Stomach smooth muscle (tissue), 2 donors: Measurements from ENCODE around the gene TBCD.
"Not testable (repeated sequence)": the region's sequence is repeated elsewhere in the genome, so short reads cannot be mapped to it uniquely, and the experiment has no call there.

ENCODE experiments used
- H3K27ac ChIP-seq: one replicate; pipeline ENCODE4 v1.7.0; 2013; ENCODE audit warnings: mild to moderate bottlenecking, low read length, inconsistent platforms
- H3K27me3 ChIP-seq, 2 donors: one replicate each; pipeline ENCODE4 v1.7.0; 2013; ENCODE audit warnings: low read length in 2 of 2; ENCODE audit not compliant: insufficient read depth in 2 of 2, control insufficient read depth in 1 of 2
- H3K36me3 ChIP-seq, 2 donors: one replicate each; pipeline ENCODE4 v1.7.0; 2013; ENCODE audit warnings: low read length in 2 of 2; ENCODE audit not compliant: control insufficient read depth in 2 of 2, insufficient read depth in 2 of 2
- H3K4me1 ChIP-seq: one replicate; pipeline ENCODE4 v1.7.0; 2013; ENCODE audit warnings: low read length; ENCODE audit not compliant: control insufficient read depth, insufficient read depth
- H3K4me3 ChIP-seq, 2 donors: one replicate each; pipeline ENCODE4 v1.7.0; 2013; ENCODE audit warnings: low read length in 2 of 2
- H3K9ac ChIP-seq, 2 donors: one replicate each; pipeline ENCODE4 v1.7.0; 2013; ENCODE audit warnings: low read length in 2 of 2, mild to moderate bottlenecking in 1 of 2
- H3K9me3 ChIP-seq, 2 donors: one replicate each; pipeline ENCODE4 v1.7.0; 2013; ENCODE audit warnings: low read length in 2 of 2; ENCODE audit not compliant: control insufficient read depth in 2 of 2
- donor health status: healthy.
- donor health status: Pancreatic carcinoma.

TBCD gene

GRCh38 chr17:82775001-82775823 lies 23.3 kb downstream of the TBCD start:
- H3K4me3 ChIP-seq, result peak overlapping the region in 1 of 2 donors; percentile 59
- H3K9me3 ChIP-seq, result no peaks in the 10 kb centered on the region
- H3K27ac ChIP-seq, result no peak overlapping the region
- H3K4me1 ChIP-seq, result peaks cover 6% of the 10 kb centered on the region
- no peaks in the 10 kb centered on the region for H3K27me3 ChIP-seq
- H3K36me3 ChIP-seq, result peaks cover 10 to 16% of the 10 kb centered on the region in 2 donors
- no peak overlapping the region for H3K9ac ChIP-seq

- no peaks in the 10 kb centered on the region for H3K9me3 ChIP-seq
- no peaks in the 10 kb centered on the region for H3K27me3 ChIP-seq
- peaks cover 10 to 17% of the 10 kb centered on the region in 2 donors for H3K36me3 ChIP-seq
- peaks cover 6% of the 10 kb centered on the region for H3K4me1 ChIP-seq
- no peak overlapping the region for H3K27ac ChIP-seq
- H3K9ac ChIP-seq, result no peak overlapping the region
- H3K4me3 ChIP-seq, result no peak overlapping the region
Observed at GRCh38 chr17:82776454-82776853, 24.6 kb downstream of the TBCD start.

GRCh38 chr17:82777778-82778375 lies 26.0 kb downstream of the TBCD start:
- not testable (repeated sequence) for H3K4me3 ChIP-seq, H3K4me1 ChIP-seq, H3K9ac ChIP-seq, H3K9me3 ChIP-seq, H3K27ac ChIP-seq, H3K27me3 ChIP-seq
- H3K36me3 ChIP-seq, result peaks cover under 1 to 15% of the 10 kb centered on the region in 2 donors

GRCh38 chr17:82779541-82779940 lies 27.7 kb downstream of the TBCD start:
- H3K4me3 ChIP-seq, result no peak overlapping the region
- peaks cover 6% of the 10 kb centered on the region for H3K4me1 ChIP-seq
- no peaks in the 10 kb centered on the region for H3K9me3 ChIP-seq
- peaks cover 6 to 21% of the 10 kb centered on the region in 2 donors for H3K36me3 ChIP-seq
- no peak overlapping the region for H3K9ac ChIP-seq
- no peak overlapping the region for H3K27ac ChIP-seq
- H3K27me3 ChIP-seq, result no peaks in the 10 kb centered on the region

- H3K27ac ChIP-seq, result no peak overlapping the region
- H3K36me3 ChIP-seq, result peaks cover 8 to 23% of the 10 kb centered on the region in 2 donors
- H3K4me1 ChIP-seq, result no peaks in the 10 kb centered on the region
- no peak overlapping the region for H3K4me3 ChIP-seq
- no peaks in the 10 kb centered on the region for H3K9me3 ChIP-seq
- H3K9ac ChIP-seq, result no peak overlapping the region
- no peaks in the 10 kb centered on the region for H3K27me3 ChIP-seq
Observed at GRCh38 chr17:82780195-82780594, 28.3 kb downstream of the TBCD start.

GRCh38 chr17:82780971-82781893 lies 29.4 kb downstream of the TBCD start:
- Histone ChIP-seq H3K36me3 (peaks cover 8 to 22% of the 10 kb centered on the region in 2 donors), H3K4me1 (no peaks in the 10 kb centered on the region), H3K9me3 (no peaks in the 10 kb centered on the region), H3K27ac (no peak overlapping the region), H3K9ac (no peak overlapping the region), H3K4me3 (no peak overlapping the region), H3K27me3 (no peaks in the 10 kb centered on the region)

GRCh38 chr17:82781894-82782274 lies 30.0 kb downstream of the TBCD start:
- Histone ChIP-seq H3K9ac (no peak overlapping the region), H3K4me3 (no peak overlapping the region), H3K27ac (no peak overlapping the region), H3K36me3 (peaks cover 8 to 17% of the 10 kb centered on the region in 2 donors), H3K9me3 (no peaks in the 10 kb centered on the region), H3K27me3 (no peaks in the 10 kb centered on the region), H3K4me1 (no peaks in the 10 kb centered on the region)

- Histone ChIP-seq H3K9me3 (no peaks in the 10 kb centered on the region), H3K4me3 (no peak overlapping the region), H3K27me3 (no peaks in the 10 kb centered on the region), H3K9ac (no peak overlapping the region), H3K27ac (no peak overlapping the region), H3K4me1 (no peaks in the 10 kb centered on the region), H3K36me3 (peaks cover 8 to 17% of the 10 kb centered on the region in 2 donors)
Observed at GRCh38 chr17:82782657-82783207, 30.9 kb downstream of the TBCD start.

GRCh38 chr17:82783498-82783897 lies 31.6 kb downstream of the TBCD start:
- no peak overlapping the region for H3K9ac ChIP-seq
- H3K9me3 ChIP-seq, result no peaks in the 10 kb centered on the region
- H3K27ac ChIP-seq, result no peak overlapping the region
- H3K4me3 ChIP-seq, result no peak overlapping the region
- H3K36me3 ChIP-seq, result peaks cover 8 to 17% of the 10 kb centered on the region in 2 donors
- H3K27me3 ChIP-seq, result no peaks in the 10 kb centered on the region
- no peaks in the 10 kb centered on the region for H3K4me1 ChIP-seq

GRCh38 chr17:82785581-82785980 lies 33.7 kb downstream of the TBCD start:
- not testable (repeated sequence) for H3K4me3 ChIP-seq, H3K4me1 ChIP-seq, H3K27ac ChIP-seq, H3K9ac ChIP-seq, H3K9me3 ChIP-seq, H3K27me3 ChIP-seq
- H3K36me3 ChIP-seq, result peaks cover 8 to 17% of the 10 kb centered on the region in 2 donors
